GM12878 (cell line): Measurements from ENCODE around the gene PLEKHG4B. TPM values are rescaled to one million over a fixed set of nuclear protein-coding genes. Genes with fewer than 3 reads are reported as not detected.

Experiments
- ATAC-seq: fragments of 200-7000 bp; cut with Tn5 transposase; 3 replicates; pipeline ENCODE4 v1.9.1; 2020; ENCODE audit warnings: mild to moderate bottlenecking, moderate library complexity
- BruUV-seq: library from RNA; stranded (reverse); fragments of 400-500 nt; replicated peaks from 2 replicates; lab custom pipeline; 2021; lab: Mats Ljungman, UMichigan
- CTCF ChIA-PET: fragments of 300-600 bp; sonication (Branson Sonifier 250); formaldehyde crosslinking; extraction: SDS; loops from one replicate; lab custom pipeline; 2021; ENCODE audit warnings: inconsistent platforms; lab: Yijun Ruan, JAX
- POLR2A ChIA-PET: fragments of 350-600 bp; formaldehyde crosslinking; extraction: SDS; loops from one replicate; lab custom pipeline; 2021; ENCODE audit warnings: inconsistent platforms; lab: Charles Lee
- RAD21 ChIA-PET: fragments of 300-600 bp; sonication (Branson Sonifier 250); formaldehyde crosslinking; loops from one replicate; lab custom pipeline; 2023; ENCODE audit warnings: antibody characterized with exemption; ENCODE audit not compliant: unreplicated experiment; lab: Charles Lee
- SMC1A ChIA-PET: fragments of 300-600 bp; sonication (Branson Sonifier 250); formaldehyde crosslinking; loops from one replicate; lab custom pipeline; 2023; ENCODE audit not compliant: unreplicated experiment, uncharacterized antibody; lab: Charles Lee
- DNase-seq: peaks from one replicate; pipeline ENCODE4 v3.0.0-alpha.2; 2011; ENCODE audit warnings: low read depth, low spot score
- FAIRE-seq: peaks from 3 replicates; lab custom pipeline; 2011; peaks lifted over from hg19 to GRCh38; lab: Jason Lieb, UNC
- H2AFZ ChIP-seq: 2 replicates; pipeline ENCODE4 v1.6.0; 2011; ENCODE audit warnings: low read depth, low read length, control low read depth; ENCODE audit not compliant: control insufficient read depth
- H3K27ac ChIP-seq: 2 replicates; pipeline ENCODE4 v1.5.1; 2011; ENCODE audit warnings: control low read depth; ENCODE audit not compliant: control insufficient read depth, insufficient read depth
- H3K27me3 ChIP-seq, 2 experiments: replicated peaks in 1 of 2; 2 replicates each; pipeline versions ENCODE4 v1.6.0 to v1.6.1; 2011; ENCODE audit warnings: low read length in 1 of 2; ENCODE audit not compliant: control insufficient read depth in 2 of 2, insufficient read depth in 2 of 2
- H3K36me3 ChIP-seq, 2 experiments: 2 replicates each; pipeline ENCODE4 v1.5.1; 2011; ENCODE audit warnings: low read length in 1 of 2; ENCODE audit not compliant: control insufficient read depth in 2 of 2, insufficient read depth in 2 of 2
- H3K4me1 ChIP-seq: 2 replicates; pipeline ENCODE4 v1.6.1; 2011; ENCODE audit warnings: mild to moderate bottlenecking, low read length, moderate library complexity, mixed read lengths; ENCODE audit not compliant: control insufficient read depth, insufficient read depth
- H3K4me2 ChIP-seq: 2 replicates; pipeline ENCODE4 v1.6.0; 2011; ENCODE audit warnings: control low read depth; ENCODE audit not compliant: control insufficient read depth, insufficient read depth
- H3K4me3 ChIP-seq: fragments of 200-600 bp; sonication (generic); 2 replicates; pipeline ENCODE4 v1.5.1; 2016
- H3K79me2 ChIP-seq: 2 replicates; pipeline ENCODE4 v1.6.0; 2011; ENCODE audit warnings: low read length; ENCODE audit not compliant: control insufficient read depth, insufficient read depth
- H3K9ac ChIP-seq: 2 replicates; pipeline ENCODE4 v1.8.0; 2011; ENCODE audit warnings: low read length, control low read depth, mixed read lengths; ENCODE audit not compliant: control insufficient read depth, insufficient read depth
- H3K9me3 ChIP-seq: replicated peaks from 3 replicates; pipeline ENCODE4 v1.5.1; 2011; ENCODE audit warnings: mild to moderate bottlenecking, low read length; ENCODE audit not compliant: control insufficient read depth, insufficient read depth
- H4K20me1 ChIP-seq: 2 replicates; pipeline ENCODE4 v1.6.0; 2011; ENCODE audit not compliant: control insufficient read depth, insufficient read depth
- LARP7 ChIP-seq: fragments of 450-650 bp; IDR thresholded peaks from 2 replicates; pipeline ENCODE4 v1.6.1; 2017; ENCODE audit warnings: mild to moderate bottlenecking
- NFYB ChIP-seq: IDR thresholded peaks from 2 replicates; pipeline ENCODE4 v1.6.1; 2011; ENCODE audit warnings: low read depth, mild to moderate bottlenecking, low read length, improper control_type of control experiment, moderate library complexity; ENCODE audit not compliant: insufficient read depth
- TCF3 ChIP-seq: IDR thresholded peaks from 2 replicates; pipeline ENCODE4 v1.6.1; 2012; ENCODE audit warnings: low read depth, mild to moderate bottlenecking, low read length, borderline replicate concordance; ENCODE audit not compliant: insufficient read depth
- YY1 ChIP-seq: IDR thresholded peaks from 2 replicates; pipeline ENCODE4 v1.6.1; 2011; ENCODE audit warnings: low read depth, mild to moderate bottlenecking, low read length
- ZBTB33 ChIP-seq: fragments of 450-650 bp; IDR thresholded peaks from 2 replicates; pipeline ENCODE4 v1.6.1; 2017; ENCODE audit warnings: mild to moderate bottlenecking
- WGBS: methylation state at CpG from one replicate; pipeline ENCODE4 v1.1.6; 2016; ENCODE audit warnings: low lambda C conversion rate; ENCODE audit not compliant: insufficient replicate concordance, insufficient coverage; ENCODE audit errors: missing lambda C conversion rate; 5-methylcytosine and 5-hydroxymethylcytosine counted together
- in situ Hi-C: fragments of 300-500 bp; cut with MboI; formaldehyde crosslinking; loops from 9 replicates; pipeline ENCODE4 v1.14.3; 2018; ENCODE audit warnings: mixed read lengths
- intact Hi-C: fragments of 100-400 bp; cut with micrococcal nuclease; formaldehyde crosslinking; loops from one replicate; pipeline ENCODE4 v1.14.2; 2022; ENCODE audit not compliant: unreplicated experiment
- polyA plus RNA-seq, 11 experiments: library from polyadenylated mRNA; depleted of rRNA in 4 of 11; unstranded in 6 of 11; stranded (reverse) in 5 of 11; fragments of >200 nt; fragmentation: Nextera tagmentation in 4 of 11; fragmentation: Illumina TruSeq in 1 of 11; extraction: Ambion mirVana in 4 of 11; extraction: Trizol in 1 of 11; gene quantifications; 1 replicate in 1 of 11; 2 replicates in 10 of 11; pipeline versions ENCODE4 v1.2.1 to v1.2.3, GENCODE V29; 2011 to 2016; ENCODE audit warnings: inconsistent platforms in 2 of 11, missing spikeins in 2 of 11, low read depth in 1 of 11
- total RNA-seq, 4 experiments: library from RNA; depleted of rRNA in 3 of 4; stranded (reverse); fragments of >200 nt in 3 of 4; fragmentation: Illumina TruSeq in 1 of 4; extraction: Trizol in 1 of 4; gene quantifications; 2 replicates each; pipeline versions ENCODE4 v1.2.1 to v1.2.3, GENCODE V29; 2013 to 2021

Gene PLEKHG4B
- total and polyA plus RNA-seq, 10 of the 15 experiments (the other 5 are each of a cell fraction or from before 2014, with no cell fraction given) = under 0.01 to 0.05 (median 0.01) TPM; not detected in 6

GRCh38 chr5:173392-174290 lies 81.7 kb downstream of the PLEKHG4B start:
- H3K36me3 ChIP-seq = no peaks in the 10 kb centered on the region
- peaks cover 0 to 3% of the 10 kb centered on the region in 2 experiments; a peak in 2 of 4 replicates for H3K27me3 ChIP-seq
- TF ChIP-seq LARP7 (no peak), TCF3 (0 out of 2 replicates have a peak, but pooled peaks have one; percentile 26), YY1 (no peak), ZBTB33 (no peak), NFYB (no peak)
- TF ChIP-seq, all 136 proteins: peak for 1
- H3K79me2 ChIP-seq = no peaks in the 10 kb centered on the region
- FAIRE-seq = no peak
- H3K4me2 ChIP-seq = no peak overlapping the region
- H4K20me1 ChIP-seq = no peaks in the 10 kb centered on the region
- no peak for ATAC-seq
- H3K9ac ChIP-seq = no peak overlapping the region
- BruUV-seq = no TSS peak
- no peak for DNase-seq
- H2AFZ ChIP-seq = no peak overlapping the region
- intact Hi-C loops (no loop called here), in situ Hi-C loops (no loop called here)
- H3K4me3 ChIP-seq = no peak overlapping the region
- ChIA-PET RAD21 (no interaction called here), SMC1A (no interaction called here), POLR2A (no interaction called here), CTCF (no interaction called here)
- no peaks in the 10 kb centered on the region for H3K4me1 ChIP-seq
- WGBS = 33% methylated on average over 20 of the region's 22 CpGs
- no peak overlapping the region for H3K27ac ChIP-seq
- no peaks in the 10 kb centered on the region for H3K9me3 ChIP-seq
